Activated naive CD4-positive, alpha-beta T cell treated with anti-CD3 and anti-CD28 coated beads for 36 hours (primary cell): ENCODE results near the gene KDF1. TPM values are rescaled to one million over a fixed set of nuclear protein-coding genes. Genes with fewer than 3 reads are reported as not detected.

Experiments
- CTCF ChIA-PET: fragments of 350-600 bp; sonication (Branson Sonifier 250); formaldehyde crosslinking; loops from one replicate; lab custom pipeline; 2021; ENCODE audit warnings: antibody characterized with exemption; lab: Charles Lee
- DNase-seq: peaks from one replicate; pipeline ENCODE4 v3.0.0-alpha.2; 2020
- H3K27ac Mint-ChIP-seq: one replicate; pipeline ENCODE4 v1.8.0; 2021; ENCODE audit warnings: mild to moderate bottlenecking, mixed read lengths
- H3K27me3 Mint-ChIP-seq: one replicate; pipeline ENCODE4 v1.8.0; 2021; ENCODE audit warnings: low read depth, mixed read lengths
- H3K36me3 Mint-ChIP-seq: one replicate; pipeline ENCODE4 v1.8.0; 2021; ENCODE audit warnings: low read depth, mixed read lengths
- H3K4me1 Mint-ChIP-seq: one replicate; pipeline ENCODE4 v1.8.0; 2021; ENCODE audit warnings: low read depth, mixed read lengths
- H3K4me3 Mint-ChIP-seq: one replicate; pipeline ENCODE4 v1.8.0; 2021; ENCODE audit warnings: mild to moderate bottlenecking, moderate library complexity, mixed read lengths
- H3K9me3 Mint-ChIP-seq: one replicate; pipeline ENCODE4 v1.8.0; 2021; ENCODE audit warnings: mixed read lengths
- intact Hi-C: fragments of 100-400 bp; cut with micrococcal nuclease; formaldehyde crosslinking; loops from one replicate; pipeline ENCODE4 v1.15.1; 2023
- total RNA-seq, 2 experiments: library from RNA; stranded (reverse); gene quantifications; one replicate each; pipeline ENCODE4 v1.2.3, GENCODE V29; 2021

KDF1 gene
- total RNA-seq, 2 experiments from 2014 or later = 0.24 to 0.25 TPM

GRCh38 chr1:26922431-26922729, 37.9 kb downstream of the KDF1 start:
- CTCF ChIA-PET = no interaction called here
- H3K27ac Mint-ChIP-seq = peak overlapping the region; percentile 93
- intact Hi-C loops = loop anchor here (5.0 kb wide), 1 partner anchor 70 kb away; the partner anchor contains the start of gene TRNP1
- H3K9me3 Mint-ChIP-seq = no peaks in the 10 kb centered on the region
- peaks cover 40% of the 10 kb centered on the region for H3K4me1 Mint-ChIP-seq
- H3K4me3 Mint-ChIP-seq = peak overlapping the region; percentile 99
- no peak for DNase-seq
- H3K36me3 Mint-ChIP-seq = peaks cover 34% of the 10 kb centered on the region
- H3K27me3 Mint-ChIP-seq = no peaks in the 10 kb centered on the region

- intact Hi-C loops = loop anchor here (1.0 to 5.0 kb wide), 5 partner anchors 21 to 449 kb away; partner anchors contain the start of genes GPATCH3, HMGN2 and TRNP1
- no peaks in the 10 kb centered on the region for H3K9me3 Mint-ChIP-seq
- CTCF ChIA-PET = no interaction called here
Observed at GRCh38 chr1:26921540-26922430, 38.5 kb downstream of the KDF1 start, which contains the start of gene NUDC. Gene NUDC, plus strand, starts transcription at chr1:26921743. Its CDS starts 106 bp downstream, at chr1:26921849.

GRCh38 chr1:26921126-26921539, 39.1 kb downstream of the KDF1 start:
- intact Hi-C loops = loop anchor here (1.0 to 5.0 kb wide), 5 partner anchors 21 to 449 kb away; partner anchors contain the start of genes GPATCH3, HMGN2 and TRNP1
- no peaks in the 10 kb centered on the region for H3K9me3 Mint-ChIP-seq

More at GRCh38 chr1:26921540-26922430, 38.5 kb downstream of the KDF1 start, which contains the start of gene NUDC:
- peaks cover 37% of the 10 kb centered on the region for H3K4me1 Mint-ChIP-seq
- no peaks in the 10 kb centered on the region for H3K27me3 Mint-ChIP-seq
- H3K27ac Mint-ChIP-seq = peak within 1 kb of the TSS; percentile 93
- DNase-seq = peak; percentile 98
- H3K36me3 Mint-ChIP-seq = peaks cover 31% of the 10 kb centered on the region
- H3K4me3 Mint-ChIP-seq = peak within 1 kb of the TSS; percentile 99

GRCh38 chr1:26915204-26915842, 44.9 kb downstream of the KDF1 start:
- H3K27ac Mint-ChIP-seq = no peak overlapping the region
- no peaks in the 10 kb centered on the region for H3K27me3 Mint-ChIP-seq
- H3K4me1 Mint-ChIP-seq = peaks cover under 1% of the 10 kb centered on the region
- CTCF ChIA-PET = no interaction called here
- no peak for DNase-seq
- H3K36me3 Mint-ChIP-seq = no peaks in the 10 kb centered on the region
- H3K4me3 Mint-ChIP-seq = no peak overlapping the region
- no peaks in the 10 kb centered on the region for H3K9me3 Mint-ChIP-seq
- intact Hi-C loops = no loop called here

More at GRCh38 chr1:26921126-26921539, 39.1 kb downstream of the KDF1 start:
- DNase-seq = no peak
- Mint-ChIP-seq H3K27ac (peak overlapping the region; percentile 93), H3K4me1 (peaks cover 33% of the 10 kb centered on the region), H3K36me3 (peaks cover 28% of the 10 kb centered on the region), H3K27me3 (no peaks in the 10 kb centered on the region), H3K4me3 (peak overlapping the region; percentile 99)
- CTCF ChIA-PET = interaction anchor here (1.0 kb wide), 1 partner anchor 346 kb away, joined by 3 read pairs; no protein-coding TSS in a partner anchor

- Mint-ChIP-seq H3K4me1 (no peaks in the 10 kb centered on the region), H3K9me3 (no peaks in the 10 kb centered on the region), H3K36me3 (no peaks in the 10 kb centered on the region), H3K27ac (no peak within 1 kb of the TSS), H3K27me3 (no peaks in the 10 kb centered on the region), H3K4me3 (no peak within 1 kb of the TSS)
- CTCF ChIA-PET = interaction anchor here (0.6 kb wide), 1 partner anchor 84 kb away, joined by 5 read pairs; no protein-coding TSS in a partner anchor
- intact Hi-C loops = no loop called here
- no peak for DNase-seq
Observed at GRCh38 chr1:26913754-26914619, 46.3 kb downstream of the KDF1 start, which contains the start of gene NR0B2. Gene NR0B2, minus strand, starts transcription at chr1:26913975. Its CDS starts 35 bp downstream, at chr1:26913940.

- Mint-ChIP-seq H3K36me3 (no peaks in the 10 kb centered on the region), H3K4me1 (no peaks in the 10 kb centered on the region), H3K9me3 (no peaks in the 10 kb centered on the region), H3K4me3 (no peak overlapping the region), H3K27ac (no peak overlapping the region), H3K27me3 (no peaks in the 10 kb centered on the region)
- intact Hi-C loops = no loop called here
- DNase-seq = no peak
- CTCF ChIA-PET = interaction anchor here (0.6 kb wide), 1 partner anchor 85 kb away, joined by 5 read pairs; no protein-coding TSS in a partner anchor
Observed at GRCh38 chr1:26913389-26913753, 46.9 kb downstream of the KDF1 start.

GRCh38 chr1:26912147-26912490, 48.1 kb downstream of the KDF1 start:
- no peaks in the 10 kb centered on the region for H3K4me1 Mint-ChIP-seq
- no peak overlapping the region for H3K4me3 Mint-ChIP-seq
- no peak for DNase-seq
- no peaks in the 10 kb centered on the region for H3K9me3 Mint-ChIP-seq
- no peaks in the 10 kb centered on the region for H3K36me3 Mint-ChIP-seq
- H3K27me3 Mint-ChIP-seq = no peaks in the 10 kb centered on the region
- CTCF ChIA-PET = no interaction called here
- no peak overlapping the region for H3K27ac Mint-ChIP-seq
- intact Hi-C loops = no loop called here

GRCh38 chr1:26911399-26912146, 48.7 kb downstream of the KDF1 start:
- H3K27me3 Mint-ChIP-seq = no peaks in the 10 kb centered on the region
- H3K4me1 Mint-ChIP-seq = no peaks in the 10 kb centered on the region
- no peaks in the 10 kb centered on the region for H3K9me3 Mint-ChIP-seq
- H3K27ac Mint-ChIP-seq = no peak overlapping the region
- no peaks in the 10 kb centered on the region for H3K36me3 Mint-ChIP-seq
- CTCF ChIA-PET = no interaction called here
- DNase-seq = no peak
- no peak overlapping the region for H3K4me3 Mint-ChIP-seq
- intact Hi-C loops = no loop called here

- Mint-ChIP-seq H3K36me3 (no peaks in the 10 kb centered on the region), H3K27me3 (no peaks in the 10 kb centered on the region), H3K4me3 (no peak overlapping the region), H3K27ac (no peak overlapping the region), H3K9me3 (no peaks in the 10 kb centered on the region), H3K4me1 (no peaks in the 10 kb centered on the region)
- DNase-seq = no peak
- intact Hi-C loops = no loop called here
- CTCF ChIA-PET = no interaction called here
Observed at GRCh38 chr1:26910343-26911160, 49.7 kb downstream of the KDF1 start.

- intact Hi-C loops = no loop called here
- Mint-ChIP-seq H3K4me3 (no peak overlapping the region), H3K4me1 (no peaks in the 10 kb centered on the region), H3K27ac (no peak overlapping the region), H3K36me3 (no peaks in the 10 kb centered on the region), H3K27me3 (no peaks in the 10 kb centered on the region), H3K9me3 (no peaks in the 10 kb centered on the region)
- no peak for DNase-seq
- CTCF ChIA-PET = interaction anchor here (1.6 kb wide), 1 partner anchor 10 kb away, joined by 4 read pairs; the partner anchor contains the start of gene GPATCH3
Observed at GRCh38 chr1:26909951-26910342, 50.3 kb downstream of the KDF1 start.
